Measurements from ENCODE around the gene TAS2R39. TPM values are rescaled to one million over a fixed set of nuclear protein-coding genes. Genes with fewer than 3 reads are reported as not detected.

Gene TAS2R39
- total and polyA plus RNA-seq, 7 donors, result 0.10 TPM; not detected in 6

GRCh38 chr7:143227806-143228205 lies 44.6 kb downstream of the TAS2R39 start:
- no peaks in the 10 kb centered on the region for H3K9me3 ChIP-seq
- DNase-seq (no peak), ATAC-seq (no peak)
- H3K36me3 ChIP-seq (ENCODE audit: insufficient read depth in 1 of 2, low read depth in 1 of 2), result no peaks in the 10 kb centered on the region
- no peak for TF ChIP-seq CTCF (IDR thresholded peaks at IDR 0.05)
- H3K4me3 ChIP-seq, result no peak overlapping the region
- WGBS, 3 donors, result 7 to 21% (median 16%) methylated on average over 1 of the region's 1 CpG
- intact Hi-C loops (cut with DNase I), result no loop called here
- H3K27me3 ChIP-seq (ENCODE audit: insufficient read depth in 3 of 3, low read length in 2 of 3), result no peaks in the 10 kb centered on the region
- H3K27ac ChIP-seq, result no peak overlapping the region
- H3K4me1 ChIP-seq, result no peaks in the 10 kb centered on the region

- no peak overlapping the region for H3K27ac ChIP-seq
- intact Hi-C loops (cut with DNase I), result no loop called here
- no peaks in the 10 kb centered on the region for H3K4me1 ChIP-seq
- no peak for DNase-seq
- no peak overlapping the region for H3K4me3 ChIP-seq
- peaks cover 3% of the 10 kb centered on the region for H3K9me3 ChIP-seq
- no peaks in the 10 kb centered on the region for H3K27me3 ChIP-seq (ENCODE audit: insufficient read depth in 3 of 3, low read length in 2 of 3)
- TF ChIP-seq CTCF (IDR thresholded peaks at IDR 0.05), result no peak
- 28 to 36% (median 30%) methylated on average over 9 of the region's 9 CpGs for WGBS, 3 donors
- no peak for ATAC-seq
- H3K36me3 ChIP-seq (ENCODE audit: insufficient read depth in 1 of 2, low read depth in 1 of 2), result no peaks in the 10 kb centered on the region
Measured at GRCh38 chr7:143229054-143229790, 46.0 kb downstream of the TAS2R39 start.

GRCh38 chr7:143230602-143231457 lies 47.6 kb downstream of the TAS2R39 start:
- DNase-seq (no peak), ATAC-seq (no peak)
- Histone ChIP-seq H3K27me3 (ENCODE audit: insufficient read depth in 3 of 3, low read length in 2 of 3) (no peaks in the 10 kb centered on the region), H3K36me3 (ENCODE audit: insufficient read depth in 1 of 2, low read depth in 1 of 2) (no peaks in the 10 kb centered on the region), H3K27ac (no peak overlapping the region), H3K9me3 (peaks cover 4% of the 10 kb centered on the region), H3K4me1 (no peaks in the 10 kb centered on the region), H3K4me3 (no peak overlapping the region)
- TF ChIP-seq CTCF (IDR thresholded peaks at IDR 0.05), result no peak
- WGBS, 3 donors, result 94 to 100% (median 97%) methylated on average over 2 of the region's 2 CpGs
- intact Hi-C loops (cut with DNase I), result no loop called here

Other genes starting within 250 kb of the TAS2R39 start
- under 1 TPM in 1 of 4 donors, not detected in 3; 0.06 TPM for gene TRPV5, start 249.7 kb upstream of the TAS2R39 start, total RNA-seq
- gene TRPV5, start 249.7 kb upstream of the TAS2R39 start, polyA plus RNA-seq, result not detected
- not detected for gene LLCFC1, start 243.9 kb upstream of the TAS2R39 start, total RNA-seq
- gene LLCFC1, start 243.9 kb upstream of the TAS2R39 start, polyA plus RNA-seq, result not detected
- under 1 TPM in 2 of 4 donors, not detected in 2; 0.67 to 0.69 TPM for gene KEL, start 221.1 kb upstream of the TAS2R39 start, total RNA-seq
- under 1 TPM; 0.01 to 0.30 (median 0.06) TPM for gene KEL, start 221.1 kb upstream of the TAS2R39 start, polyA plus RNA-seq
- gene OR9A2, start 156.3 kb upstream of the TAS2R39 start, total RNA-seq, result not detected
- gene OR9A2, start 156.3 kb upstream of the TAS2R39 start, polyA plus RNA-seq, result not detected
- not detected for gene OR6V1, start 131.1 kb upstream of the TAS2R39 start, total RNA-seq
- not detected for gene OR6V1, start 131.1 kb upstream of the TAS2R39 start, polyA plus RNA-seq
- not detected for gene PIP, start 51.3 kb upstream of the TAS2R39 start, total RNA-seq
- gene PIP, start 51.3 kb upstream of the TAS2R39 start, polyA plus RNA-seq, result under 1 TPM in 1 of 3 donors, not detected in 2; 0.18 TPM
- gene TAS2R40, start 38.6 kb downstream of the TAS2R39 start, total RNA-seq, result not detected
- not detected for gene TAS2R40, start 38.6 kb downstream of the TAS2R39 start, polyA plus RNA-seq
- 100 to 1,000 TPM in 1 of 4 donors, 10 to 100 TPM in 3; 65.1 to 129 (median 92.6) TPM for gene GSTK1, start 80.0 kb downstream of the TAS2R39 start, total RNA-seq
- 100 to 1,000 TPM in 1 of 3 donors, 10 to 100 TPM in 2; 79.8 to 109 (median 93.9) TPM for gene GSTK1, start 80.0 kb downstream of the TAS2R39 start, polyA plus RNA-seq
- gene TMEM139, start 101.5 kb downstream of the TAS2R39 start, total RNA-seq, result under 1 TPM in 1 of 4 donors, not detected in 3; 0.43 TPM
- under 1 TPM; 0.04 to 0.42 (median 0.31) TPM for gene TMEM139, start 101.5 kb downstream of the TAS2R39 start, polyA plus RNA-seq
- gene CASP2, start 104.9 kb downstream of the TAS2R39 start, total RNA-seq, result 1 to 10 TPM; 3.2 to 7.6 (median 4.7) TPM
- gene CASP2, start 104.9 kb downstream of the TAS2R39 start, polyA plus RNA-seq, result 1 to 10 TPM; 1.4 to 4.3 (median 2.0) TPM
- 10 to 100 TPM in 1 of 4 donors, 1 to 10 TPM in 3; 2.9 to 10.9 (median 6.7) TPM for gene CLCN1, start 132.7 kb downstream of the TAS2R39 start, total RNA-seq
- 1 to 10 TPM in 2 of 3 donors, under 1 TPM in 1; 0.73 to 5.5 (median 1.3) TPM for gene CLCN1, start 132.7 kb downstream of the TAS2R39 start, polyA plus RNA-seq
- gene FAM131B, start 179.3 kb downstream of the TAS2R39 start, total RNA-seq, result 1 to 10 TPM in 1 of 4 donors, under 1 TPM in 3; 0.25 to 1.0 (median 0.61) TPM
- gene FAM131B, start 179.3 kb downstream of the TAS2R39 start, polyA plus RNA-seq, result under 1 TPM; 0.13 to 0.27 (median 0.21) TPM
- 100 to 1,000 TPM in 2 of 4 donors, 10 to 100 TPM in 2; 60.4 to 134 (median 96.0) TPM for gene ZYX, start 197.9 kb downstream of the TAS2R39 start, total RNA-seq
- 100 to 1,000 TPM in 1 of 3 donors, 10 to 100 TPM in 2; 34.4 to 215 (median 57.6) TPM for gene ZYX, start 197.9 kb downstream of the TAS2R39 start, polyA plus RNA-seq
- gene EPHA1, start 225.4 kb downstream of the TAS2R39 start, total RNA-seq, result under 1 TPM in 2 of 4 donors, not detected in 2; 0.28 to 0.38 TPM
- under 1 TPM in 2 of 3 donors, not detected in 1; 0.07 to 0.12 TPM for gene EPHA1, start 225.4 kb downstream of the TAS2R39 start, polyA plus RNA-seq

All from psoas muscle (tissue), 8 donors.